ENCODE results near the gene POLDIP3.

POLDIP3 gene

GRCh38 chr22:42614312-42615091 lies at the start of gene POLDIP3:
POLDIP3 (minus strand) TSS chr22:42614883; CDS start chr22:42614857, 26 bp downstream.
- DNase-seq = peak; percentile 100

GRCh38 chr22:42661985-42662831 lies 47.5 kb upstream of the POLDIP3 start:
- peak; percentile 95 for DNase-seq

DNA sequence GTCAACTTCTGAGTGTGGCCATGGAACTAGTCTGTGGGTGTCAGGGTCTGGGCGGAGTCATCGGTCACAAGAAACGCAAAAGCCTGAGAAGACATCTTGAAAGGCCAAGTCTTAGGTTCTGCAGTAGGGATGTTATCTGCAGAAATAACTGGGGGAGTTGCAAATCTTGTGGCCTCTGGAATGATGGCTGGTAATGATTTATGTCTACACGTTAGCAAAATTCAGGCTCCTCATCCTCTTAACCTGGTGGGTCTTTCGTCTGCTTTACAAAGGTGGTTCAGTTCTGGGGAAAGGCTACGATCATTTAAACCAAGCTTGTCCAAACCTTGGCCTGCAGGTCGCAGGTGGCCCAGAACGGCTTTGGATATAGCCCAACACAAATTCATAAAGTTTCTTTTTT lies 41.9 kb upstream of the POLDIP3 start:
- DNase-seq = no peak

- peak; percentile 36 for DNase-seq
These were observed 41.0 kb upstream of the POLDIP3 start for GRCh38 chr22:42655693-42656092.

- no peak for DNase-seq
These were observed 39.9 kb upstream of the POLDIP3 start for GRCh38 chr22:42654436-42655073.

DNA sequence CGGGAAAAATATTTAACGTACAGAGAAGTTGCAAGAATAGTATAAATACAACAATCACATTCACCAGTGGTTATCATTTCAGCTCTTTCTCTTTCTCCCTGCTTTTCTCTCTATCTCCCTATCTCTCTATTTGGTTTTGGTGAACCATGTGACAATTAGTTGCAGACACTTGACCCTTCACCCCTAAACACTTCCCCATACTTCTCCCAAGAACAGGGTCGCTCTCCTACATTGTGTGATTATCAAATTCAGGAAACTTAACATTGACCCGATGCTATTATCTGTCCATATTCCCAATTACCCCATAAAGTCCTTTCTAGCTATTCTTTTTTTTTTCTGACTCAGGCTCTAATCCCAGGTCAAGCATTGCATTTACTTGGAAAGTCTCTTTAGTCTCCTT lies 39.3 kb upstream of the POLDIP3 start:
- DNase-seq = no peak

- no peak for DNase-seq
These were observed 36.5 kb upstream of the POLDIP3 start for GRCh38 chr22:42651134-42651533.

DNA sequence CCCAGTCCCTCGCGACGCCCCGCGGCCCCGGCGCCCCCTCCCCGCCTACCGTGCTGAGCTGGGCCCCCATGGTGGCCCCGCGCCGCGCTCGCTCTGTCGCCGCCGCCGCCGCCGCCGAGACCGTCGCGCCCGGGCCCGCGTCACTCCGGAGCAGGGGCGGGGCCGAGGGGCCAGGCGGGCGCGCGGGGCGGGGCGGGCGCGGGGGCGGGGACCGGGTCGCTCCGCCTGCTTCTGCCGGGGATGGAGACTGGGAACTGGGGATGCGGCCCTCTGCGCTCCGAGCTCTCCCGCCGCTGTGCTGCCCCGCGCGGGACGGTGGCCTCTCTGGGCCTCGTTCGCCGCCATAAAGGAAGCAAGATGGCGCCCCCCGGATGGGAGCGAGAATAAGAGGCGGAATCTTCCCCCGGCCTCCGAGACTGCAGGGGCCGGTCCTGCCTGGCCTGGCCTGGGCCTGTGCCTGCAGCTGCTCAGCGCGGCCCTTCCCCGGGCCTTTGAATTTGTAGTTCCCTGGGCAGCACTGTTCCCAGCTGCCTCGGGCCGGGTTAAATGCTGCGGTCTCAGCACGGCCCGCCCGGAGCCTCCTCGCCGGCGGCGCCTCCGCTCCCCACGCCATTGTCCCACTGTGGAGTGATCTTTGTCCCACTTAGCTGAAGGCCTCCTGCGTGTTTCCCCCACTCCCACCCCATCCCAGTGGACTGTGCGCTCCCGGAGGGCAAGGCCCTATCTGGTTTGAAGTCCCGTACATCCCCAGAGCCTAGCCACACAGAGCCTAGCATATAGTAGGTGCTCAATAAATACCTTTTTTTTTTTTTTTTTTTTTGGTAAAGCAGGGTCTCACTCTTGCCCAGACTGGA lies 34.8 kb upstream of the POLDIP3 start, which contains the start of gene CYB5R3:
TSS of gene CYB5R3 (minus strand) at position 147 of the 854 bp plus-strand sequence. CDS start at position 70, 77 bp downstream.
- peak; percentile 90 for DNase-seq

GRCh38 chr22:42648368-42649245 lies 33.9 kb upstream of the POLDIP3 start:
- DNase-seq = peak; percentile 57

DNA sequence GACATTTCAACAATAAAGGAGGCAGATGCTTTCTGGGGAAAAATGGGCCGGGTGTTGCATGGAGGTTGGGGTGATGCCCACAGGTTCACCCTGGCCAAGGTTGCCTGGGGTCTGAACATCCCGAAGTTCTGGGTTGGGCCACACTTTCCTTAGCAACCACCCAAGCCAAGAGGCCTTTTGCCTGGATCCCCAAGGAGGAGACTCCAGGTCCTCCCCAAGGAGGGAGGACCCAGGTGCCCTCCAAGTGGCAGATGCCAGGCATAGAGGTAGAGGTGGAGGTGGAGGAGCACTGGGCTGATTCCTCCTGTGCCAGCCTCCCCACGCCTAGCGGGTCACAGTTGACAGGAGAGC lies 33.3 kb upstream of the POLDIP3 start:
- DNase-seq = no peak

GRCh38 chr22:42646569-42647525 lies 32.2 kb upstream of the POLDIP3 start:
- DNase-seq = no peak

DNA sequence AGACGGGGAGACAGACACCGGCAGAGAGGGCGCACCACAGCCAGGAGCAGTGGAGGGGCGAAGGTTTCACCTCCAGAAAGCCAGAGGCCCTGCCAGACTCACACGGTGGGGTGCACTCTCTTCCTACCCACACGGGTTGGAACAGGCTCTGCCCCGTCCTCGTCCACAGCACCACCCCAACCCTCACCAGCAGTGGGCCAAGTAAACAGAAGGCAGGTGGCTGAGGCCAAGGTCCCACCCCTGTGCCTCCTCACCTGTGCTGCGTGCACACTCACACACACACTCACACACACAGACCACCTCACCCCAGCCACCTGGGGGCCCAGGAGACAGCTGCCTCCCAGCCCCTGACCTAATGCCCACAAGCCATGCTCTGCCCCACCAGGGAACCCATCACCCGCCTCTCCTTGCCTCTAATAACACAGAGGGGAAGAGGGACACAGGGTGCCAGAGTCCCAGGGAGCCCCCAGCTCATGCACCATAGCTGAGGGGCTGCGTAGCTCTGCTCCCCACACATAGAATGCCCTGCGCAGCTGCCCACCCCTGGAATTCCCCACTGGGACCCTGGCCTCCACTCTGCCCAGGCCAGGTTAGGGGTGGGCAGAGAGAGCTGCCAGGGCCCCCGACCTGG lies 31.4 kb upstream of the POLDIP3 start:
- DNase-seq = no peak

- no peak for DNase-seq
These were observed 30.8 kb upstream of the POLDIP3 start for GRCh38 chr22:42645341-42645937.

DNA sequence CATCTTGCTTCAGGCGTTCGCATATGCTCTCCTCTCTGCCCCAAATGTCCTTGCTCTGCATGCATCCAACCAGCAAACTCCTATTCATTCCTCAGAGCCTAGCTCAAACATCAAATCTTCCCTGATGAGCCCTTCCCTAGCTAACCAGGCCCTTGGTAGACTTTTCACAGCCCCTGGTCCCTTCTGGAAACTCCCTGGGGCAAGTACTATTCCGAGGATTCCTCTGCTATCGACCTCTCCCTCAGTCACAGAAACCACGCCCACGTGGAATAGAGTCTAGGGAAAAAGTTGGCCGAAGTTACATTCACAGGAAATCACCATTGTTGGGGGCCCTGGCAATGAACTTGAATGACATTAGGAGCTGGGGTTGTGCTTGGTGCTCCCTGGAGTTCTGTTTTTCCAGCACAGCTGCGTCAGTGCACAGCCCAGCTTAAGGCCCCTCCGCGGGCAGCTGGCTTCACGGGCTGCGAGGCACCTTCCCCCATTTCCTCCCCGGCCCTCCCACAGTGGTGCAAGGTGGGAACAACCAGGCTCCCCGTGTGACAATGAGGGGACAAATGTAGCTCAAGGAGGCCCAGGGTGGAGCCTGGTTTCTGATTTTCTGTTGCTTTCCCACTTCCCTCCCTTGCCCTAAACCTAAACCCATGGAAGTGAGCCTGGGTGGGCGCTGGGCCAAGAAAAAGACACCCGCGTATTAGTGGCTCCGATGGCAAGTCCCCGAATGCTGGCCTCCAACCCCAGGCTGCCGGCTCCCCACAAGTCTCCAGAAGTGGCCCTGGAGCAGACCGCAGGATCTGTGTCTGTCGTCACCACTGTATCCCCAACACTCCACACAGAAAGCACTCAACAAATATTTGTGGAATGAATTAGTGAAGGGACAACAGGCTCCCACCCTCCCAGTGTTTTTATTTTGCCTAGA lies 30.0 kb upstream of the POLDIP3 start:
- no peak for DNase-seq

GRCh38 chr22:42643634-42644421 lies 29.1 kb upstream of the POLDIP3 start:
- no peak for DNase-seq

GRCh38 chr22:42642806-42643633 lies 28.3 kb upstream of the POLDIP3 start:
- DNase-seq = no peak

Measured in retina (tissue), 1 donor.